ENCODE measurements around the gene SPNS3.

The SPNS3 gene

DNA sequence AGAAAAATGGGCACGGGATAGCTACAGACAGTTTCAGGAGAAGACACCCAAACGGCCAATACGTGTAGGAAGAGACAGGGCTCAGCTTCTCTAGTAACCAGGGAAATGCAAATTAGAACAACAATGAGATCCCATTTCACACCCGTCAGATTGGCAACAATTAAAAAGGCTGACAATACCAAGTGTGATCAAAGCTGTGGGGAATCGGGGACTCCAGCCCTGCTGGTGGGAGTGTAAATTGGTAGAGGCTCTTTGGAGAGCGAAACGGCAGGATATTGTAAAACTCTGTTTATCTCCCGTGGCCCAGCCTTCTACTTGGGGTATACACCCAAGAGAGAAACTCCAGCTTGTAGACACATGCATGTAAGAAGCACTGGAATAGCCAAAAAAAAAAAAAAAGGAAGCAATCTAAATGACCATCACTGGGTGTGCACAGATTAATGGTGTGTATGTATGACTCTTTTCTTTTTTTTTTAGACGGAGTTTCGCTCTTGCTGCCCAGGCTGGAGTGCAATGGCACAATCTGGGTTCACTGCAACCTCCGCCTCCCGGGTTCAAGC lies 93.9 kb downstream of the SPNS3 start:
- TF ChIP-seq, protein P1, sequence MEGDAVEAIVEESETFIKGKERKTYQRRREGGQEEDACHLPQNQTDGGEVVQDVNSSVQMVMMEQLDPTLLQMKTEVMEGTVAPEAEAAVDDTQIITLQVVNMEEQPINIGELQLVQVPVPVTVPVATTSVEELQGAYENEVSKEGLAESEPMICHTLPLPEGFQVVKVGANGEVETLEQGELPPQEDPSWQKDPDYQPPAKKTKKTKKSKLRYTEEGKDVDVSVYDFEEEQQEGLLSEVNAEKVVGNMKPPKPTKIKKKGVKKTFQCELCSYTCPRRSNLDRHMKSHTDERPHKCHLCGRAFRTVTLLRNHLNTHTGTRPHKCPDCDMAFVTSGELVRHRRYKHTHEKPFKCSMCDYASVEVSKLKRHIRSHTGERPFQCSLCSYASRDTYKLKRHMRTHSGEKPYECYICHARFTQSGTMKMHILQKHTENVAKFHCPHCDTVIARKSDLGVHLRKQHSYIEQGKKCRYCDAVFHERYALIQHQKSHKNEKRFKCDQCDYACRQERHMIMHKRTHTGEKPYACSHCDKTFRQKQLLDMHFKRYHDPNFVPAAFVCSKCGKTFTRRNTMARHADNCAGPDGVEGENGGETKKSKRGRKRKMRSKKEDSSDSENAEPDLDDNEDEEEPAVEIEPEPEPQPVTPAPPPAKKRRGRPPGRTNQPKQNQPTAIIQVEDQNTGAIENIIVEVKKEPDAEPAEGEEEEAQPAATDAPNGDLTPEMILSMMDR (IDR thresholded peaks at IDR 0.05; ENCODE audit: insufficient read depth, low read depth, low read length, missing control alignments) = no peak
- H3K4me3 ChIP-seq (ENCODE audit: low read length) = no peak overlapping the region
- DNase-seq (ENCODE audit: low read depth) = no peak

- TF ChIP-seq, protein P1 (IDR thresholded peaks at IDR 0.05; ENCODE audit: insufficient read depth, low read depth, low read length, missing control alignments) = no peak
- DNase-seq (ENCODE audit: low read depth) = no peak
- no peak overlapping the region for H3K4me3 ChIP-seq (ENCODE audit: low read length)
These were observed 95.9 kb downstream of the SPNS3 start for GRCh38 chr17:4529533-4530152.

- no peak overlapping the region for H3K4me3 ChIP-seq (ENCODE audit: low read length)
- TF ChIP-seq, protein P1 (IDR thresholded peaks at IDR 0.05; ENCODE audit: insufficient read depth, low read depth, low read length, missing control alignments) = no peak
- no peak for DNase-seq (ENCODE audit: low read depth)
These were observed 97.3 kb downstream of the SPNS3 start for GRCh38 chr17:4530799-4531730.

GRCh38 chr17:4531988-4532736 lies 98.4 kb downstream of the SPNS3 start:
- DNase-seq (ENCODE audit: low read depth) = no peak
- TF ChIP-seq, protein P1 (IDR thresholded peaks at IDR 0.05; ENCODE audit: insufficient read depth, low read depth, low read length, missing control alignments) = no peak
- H3K4me3 ChIP-seq (ENCODE audit: low read length) = no peak overlapping the region

DNA sequence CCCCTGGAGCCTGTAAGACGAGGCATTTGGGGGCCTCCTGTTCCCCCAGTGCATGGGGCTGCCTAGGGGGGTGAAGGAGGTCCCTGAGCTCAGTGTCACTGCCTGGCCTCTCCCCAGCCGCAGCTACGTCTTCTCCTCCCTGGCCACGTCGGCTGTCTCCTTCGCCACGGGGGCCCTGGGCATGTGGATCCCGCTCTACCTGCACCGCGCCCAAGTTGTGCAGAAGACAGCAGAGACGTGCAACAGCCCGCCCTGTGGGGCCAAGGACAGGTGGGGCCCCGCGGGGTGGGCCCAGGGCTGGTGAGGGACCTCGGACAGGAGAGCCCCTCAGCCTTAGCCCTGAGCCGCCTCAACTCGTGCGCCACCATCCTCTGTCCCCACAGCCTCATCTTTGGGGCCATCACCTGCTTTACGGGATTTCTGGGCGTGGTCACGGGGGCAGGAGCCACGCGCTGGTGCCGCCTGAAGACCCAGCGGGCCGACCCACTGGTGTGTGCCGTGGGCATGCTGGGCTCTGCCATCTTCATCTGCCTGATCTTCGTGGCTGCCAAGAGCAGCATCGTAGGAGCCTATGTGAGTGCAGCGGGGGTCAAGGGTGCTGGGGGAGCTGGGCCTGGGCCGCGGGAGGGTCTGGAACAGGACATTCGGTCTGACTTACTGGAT lies 99.3 kb downstream of the SPNS3 start:
- DNase-seq (ENCODE audit: low read depth) = no peak
- TF ChIP-seq, protein P1 (IDR thresholded peaks at IDR 0.05; ENCODE audit: insufficient read depth, low read depth, low read length, missing control alignments) = no peak
- H3K4me3 ChIP-seq (ENCODE audit: low read length) = no peak overlapping the region

Data from epithelial cell of esophagus (primary cell).